ENCODE results near the gene GNPTG.

The GNPTG gene

GRCh38 chr16:1401061-1401757 is 49.5 kb downstream of the GNPTG start:
- no peak for DNase-seq

DNA sequence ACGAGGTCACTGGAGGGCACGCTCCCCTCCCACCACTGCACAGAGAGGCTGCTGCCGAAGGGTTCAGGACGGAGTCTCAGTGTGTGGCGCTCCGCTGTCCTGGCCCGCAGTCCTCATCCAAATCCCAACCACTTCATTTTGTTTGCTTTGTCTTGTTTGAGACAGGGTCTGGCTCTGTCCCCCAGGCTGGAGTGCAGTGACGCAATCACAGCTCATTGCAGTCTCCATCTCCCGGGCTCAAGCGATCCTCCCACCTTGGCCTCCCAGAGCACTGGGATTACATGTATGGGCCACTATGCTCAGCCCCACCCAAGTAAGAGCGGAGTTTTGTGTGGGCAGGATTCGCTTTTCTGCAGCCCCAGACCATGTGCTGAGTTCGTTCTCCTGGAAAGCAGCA is 50.0 kb downstream of the GNPTG start:
- DNase-seq, result no peak

DNA sequence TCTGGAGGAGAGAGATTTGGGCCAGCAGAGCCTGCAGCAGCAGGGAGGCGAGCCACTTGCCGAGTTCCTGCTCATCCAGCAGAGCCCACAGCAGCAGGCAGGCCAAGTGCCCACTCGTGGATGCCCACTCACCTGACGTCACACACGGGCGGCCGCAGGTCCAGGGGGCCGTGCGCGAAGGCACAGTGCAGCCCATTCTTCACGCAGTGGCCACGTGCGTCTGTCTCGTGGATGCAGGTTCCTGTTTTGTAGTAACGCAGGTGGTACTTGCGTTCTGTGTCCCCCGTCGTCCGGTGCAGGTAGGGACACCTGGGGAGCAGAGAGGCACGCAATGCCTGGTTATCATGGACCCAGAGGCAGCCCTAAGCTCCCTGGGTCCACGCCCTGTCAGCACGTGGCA is 51.3 kb downstream of the GNPTG start:
- no peak for DNase-seq

GRCh38 chr16:1403733-1404132 is 52.0 kb downstream of the GNPTG start:
- no peak for DNase-seq

- DNase-seq, result no peak
Observed at GRCh38 chr16:1407753-1408152, 56.0 kb downstream of the GNPTG start.

- peak; percentile 87 for DNase-seq
Observed at GRCh38 chr16:1408171-1408837, 56.6 kb downstream of the GNPTG start.

- no peak for DNase-seq
Observed at GRCh38 chr16:1412847-1413246, 61.1 kb downstream of the GNPTG start.
